Panc1 (cell line): Measurements from ENCODE around the gene UPK1A. TPM values are rescaled to one million over a fixed set of nuclear protein-coding genes. Genes with fewer than 3 reads are reported as not detected.

ENCODE experiments used
- ATAC-seq: fragments of 200-7000 bp; cut with Tn5 transposase; 2 replicates; pipeline ENCODE4 v1.9.1; 2020; ENCODE audit warnings: mild to moderate bottlenecking, moderate library complexity
- BruUV-seq: library from RNA; stranded (reverse); fragments of 400-500 nt; replicated peaks from 2 replicates; lab custom pipeline; 2021; lab: Mats Ljungman, UMichigan
- CTCF ChIA-PET: fragments of 300-600 bp; sonication (Branson Sonifier 250); formaldehyde crosslinking; loops from one replicate; lab custom pipeline; 2022; ENCODE audit warnings: antibody characterized with exemption; lab: Charles Lee
- POLR2A ChIA-PET: fragments of 300-600 bp; sonication (Branson Sonifier 250); formaldehyde crosslinking; loops from one replicate; lab custom pipeline; 2022; ENCODE audit warnings: antibody characterized with exemption; lab: Charles Lee
- DNase-seq: peaks from one replicate; pipeline ENCODE4 v3.0.0-alpha.2; 2010; ENCODE audit warnings: low read depth, low spot score
- H3K27ac ChIP-seq: 2 replicates; pipeline ENCODE4 v1.5.1; 2011; ENCODE audit warnings: mild to moderate bottlenecking, low read length, inconsistent platforms
- H3K27me3 ChIP-seq: fragments of 200-500 bp; sonication (Bioruptor generic); 2 replicates; pipeline ENCODE4 v1.6.0; 2014; ENCODE audit warnings: low read length, inconsistent platforms; ENCODE audit not compliant: control insufficient read depth, insufficient read depth
- H3K36me3 ChIP-seq: fragments of 200-500 bp; sonication (Bioruptor generic); 2 replicates; pipeline ENCODE4 v1.5.1; 2014; ENCODE audit warnings: inconsistent platforms, mild to moderate bottlenecking, low read length, moderate library complexity; ENCODE audit not compliant: control insufficient read depth, insufficient read depth
- H3K4me1 ChIP-seq: 2 replicates; pipeline ENCODE4 v1.5.1; 2011; ENCODE audit warnings: inconsistent platforms, mild to moderate bottlenecking, low read length, moderate library complexity; ENCODE audit not compliant: control insufficient read depth, insufficient read depth
- H3K4me3 ChIP-seq, 2 experiments: 2 replicates each; pipeline ENCODE4 v1.5.1; 2011 to 2012; ENCODE audit warnings: low read depth in 2 of 2, low read length in 2 of 2, mild to moderate bottlenecking in 2 of 2, inconsistent platforms in 1 of 2, moderate library complexity in 1 of 2
- H3K9me3 ChIP-seq: fragments of 200-500 bp; sonication (Bioruptor generic); 2 replicates; pipeline ENCODE4 v1.5.1; 2014; ENCODE audit warnings: low read depth, mild to moderate bottlenecking, inconsistent platforms, low read length, moderate library complexity; ENCODE audit not compliant: control insufficient read depth, insufficient read depth
- CTCF ChIP-seq: fragments of 450-650 bp; IDR thresholded peaks from 2 replicates; pipeline ENCODE4 v1.5.1; 2017; ENCODE audit warnings: mild to moderate bottlenecking
- POLR2AphosphoS5 ChIP-seq: IDR thresholded peaks from 2 replicates; pipeline ENCODE4 v1.6.1; 2012; ENCODE audit warnings: mild to moderate bottlenecking, low read depth, low read length, moderate library complexity
- REST ChIP-seq, 2 experiments: IDR thresholded peaks; 2 replicates each; pipeline ENCODE4 v1.6.1; 2011 to 2012; ENCODE audit warnings: low read depth in 2 of 2, control low read depth in 1 of 2, low read length in 1 of 2, mild to moderate bottlenecking in 1 of 2, moderate library complexity in 1 of 2; ENCODE audit not compliant: insufficient read depth in 1 of 2
- SIN3A ChIP-seq: IDR thresholded peaks from 2 replicates; pipeline ENCODE4 v1.6.1; 2012; ENCODE audit warnings: low read depth, mild to moderate bottlenecking, low read length, moderate library complexity, borderline replicate concordance; ENCODE audit not compliant: insufficient read depth
- TCF7L2 ChIP-seq: IDR thresholded peaks from 2 replicates; pipeline ENCODE4 v1.6.1; 2011; ENCODE audit warnings: mild to moderate bottlenecking, low read depth, low read length, inconsistent platforms
- in situ Hi-C: cut with HindIII; loops from 2 replicates; pipeline ENCODE4 v1.10.0; 2016; ENCODE audit warnings: low sequenced_read_pairs, low pct_unique_long_range_greater_than_20kb
- intact Hi-C: fragments of 100-400 bp; cut with micrococcal nuclease; formaldehyde crosslinking; loops from one replicate; pipeline ENCODE4 v1.10.0; 2022; ENCODE audit not compliant: unreplicated experiment
- total RNA-seq: library from RNA; stranded (reverse); gene quantifications from one replicate; pipeline ENCODE4 v1.2.1, GENCODE V29; 2021; ENCODE audit not compliant: unreplicated experiment

The UPK1A gene
- total RNA-seq, 1 experiment from 2014 or later = 0.67 TPM

- in situ Hi-C loops = no loop called here
- CTCF ChIA-PET = no interaction called here
- Histone ChIP-seq H3K27ac (no peak overlapping the region), H3K4me3 (no peak overlapping the region), H3K4me1 (peaks cover 7% of the 10 kb centered on the region), H3K36me3 (peaks cover 26% of the 10 kb centered on the region; the same call in 1 of the 2 replicates), H3K9me3 (no peaks in the 10 kb centered on the region), H3K27me3 (no peaks in the 10 kb centered on the region)
- DNase-seq (no peak), ATAC-seq (no peak)
- POLR2A ChIA-PET = no interaction called here
- no TSS peak for BruUV-seq
- TF ChIP-seq REST (IDR thresholded peaks at IDR 0.05; ENCODE audit: insufficient read depth in 1 of 2, low read depth in 2 of 2, low read length in 1 of 2) = no peak
- TF ChIP-seq CTCF = no peak
- TF ChIP-seq TCF7L2 = no peak
- no peak for TF ChIP-seq SIN3A
- TF ChIP-seq POLR2AphosphoS5 = no peak
- intact Hi-C loops = no loop called here
Observed at GRCh38 chr19:35722461-35722860, 56.1 kb downstream of the UPK1A start.

GRCh38 chr19:35722897-35723296 lies 56.6 kb downstream of the UPK1A start:
- H3K27me3 ChIP-seq = no peaks in the 10 kb centered on the region
- in situ Hi-C loops = no loop called here
- intact Hi-C loops = no loop called here
- H3K9me3 ChIP-seq = no peaks in the 10 kb centered on the region
- TF ChIP-seq CTCF (no peak), SIN3A (no peak), TCF7L2 (no peak), REST (IDR thresholded peaks at IDR 0.05; ENCODE audit: insufficient read depth in 1 of 2, low read depth in 2 of 2, low read length in 1 of 2) (no peak), POLR2AphosphoS5 (no peak)
- BruUV-seq = no TSS peak
- ChIA-PET CTCF (no interaction called here), POLR2A (no interaction called here)
- no peak overlapping the region for H3K27ac ChIP-seq
- ATAC-seq (no peak), DNase-seq (no peak)
- H3K4me1 ChIP-seq = peaks cover 7% of the 10 kb centered on the region
- no peak overlapping the region for H3K4me3 ChIP-seq
- H3K36me3 ChIP-seq = peaks cover 26% of the 10 kb centered on the region; the same call in 1 of the 2 replicates
